Measurements from ENCODE around the gene EMILIN1.

DNA sequence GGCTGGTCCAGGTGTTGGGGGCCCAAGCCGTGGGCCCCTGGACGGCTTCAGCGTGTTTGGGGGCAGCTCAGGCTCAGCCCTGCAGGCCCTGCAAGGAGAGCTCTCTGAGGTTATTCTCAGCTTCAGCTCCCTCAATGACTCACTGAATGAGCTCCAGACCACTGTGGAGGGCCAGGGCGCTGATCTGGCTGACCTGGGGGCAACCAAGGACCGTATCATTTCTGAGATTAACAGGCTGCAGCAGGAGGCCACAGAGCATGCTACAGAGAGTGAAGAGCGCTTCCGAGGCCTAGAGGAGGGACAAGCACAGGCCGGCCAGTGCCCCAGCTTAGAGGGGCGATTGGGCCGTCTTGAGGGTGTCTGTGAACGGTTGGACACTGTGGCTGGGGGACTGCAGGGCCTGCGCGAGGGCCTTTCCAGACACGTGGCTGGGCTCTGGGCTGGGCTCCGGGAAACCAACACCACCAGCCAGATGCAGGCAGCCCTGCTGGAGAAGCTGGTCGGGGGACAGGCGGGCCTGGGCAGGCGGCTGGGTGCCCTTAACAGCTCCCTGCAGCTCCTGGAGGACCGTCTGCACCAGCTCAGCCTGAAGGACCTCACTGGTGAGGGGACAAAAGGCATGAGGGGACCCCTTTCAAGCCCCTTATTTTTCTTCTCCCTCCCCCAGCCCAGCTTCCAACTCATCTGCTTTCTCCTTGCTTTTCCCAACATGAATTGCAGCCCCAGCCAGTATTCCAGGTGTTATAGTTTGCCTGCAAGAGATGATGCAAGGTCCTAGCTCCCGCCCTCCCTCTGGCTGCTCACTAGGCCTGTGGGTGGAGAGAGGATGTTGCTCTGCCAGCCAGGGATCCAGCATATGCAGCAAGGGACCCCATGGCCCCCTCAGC lies 5.2 kb downstream of the EMILIN1 start:
- no peak for TF ChIP-seq RFX5 (IDR thresholded peaks at IDR 0.05; ENCODE audit: low read length)
- TF ChIP-seq, protein P1, sequence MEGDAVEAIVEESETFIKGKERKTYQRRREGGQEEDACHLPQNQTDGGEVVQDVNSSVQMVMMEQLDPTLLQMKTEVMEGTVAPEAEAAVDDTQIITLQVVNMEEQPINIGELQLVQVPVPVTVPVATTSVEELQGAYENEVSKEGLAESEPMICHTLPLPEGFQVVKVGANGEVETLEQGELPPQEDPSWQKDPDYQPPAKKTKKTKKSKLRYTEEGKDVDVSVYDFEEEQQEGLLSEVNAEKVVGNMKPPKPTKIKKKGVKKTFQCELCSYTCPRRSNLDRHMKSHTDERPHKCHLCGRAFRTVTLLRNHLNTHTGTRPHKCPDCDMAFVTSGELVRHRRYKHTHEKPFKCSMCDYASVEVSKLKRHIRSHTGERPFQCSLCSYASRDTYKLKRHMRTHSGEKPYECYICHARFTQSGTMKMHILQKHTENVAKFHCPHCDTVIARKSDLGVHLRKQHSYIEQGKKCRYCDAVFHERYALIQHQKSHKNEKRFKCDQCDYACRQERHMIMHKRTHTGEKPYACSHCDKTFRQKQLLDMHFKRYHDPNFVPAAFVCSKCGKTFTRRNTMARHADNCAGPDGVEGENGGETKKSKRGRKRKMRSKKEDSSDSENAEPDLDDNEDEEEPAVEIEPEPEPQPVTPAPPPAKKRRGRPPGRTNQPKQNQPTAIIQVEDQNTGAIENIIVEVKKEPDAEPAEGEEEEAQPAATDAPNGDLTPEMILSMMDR (IDR thresholded peaks at IDR 0.05) = no peak
- TF ChIP-seq JUND (IDR thresholded peaks at IDR 0.05) = no peak
- TF ChIP-seq EP300 (IDR thresholded peaks at IDR 0.05; ENCODE audit: borderline replicate concordance in 1 of 2, low read depth in 1 of 2, low read length in 1 of 2) = no peak
- TF ChIP-seq POLR2AphosphoS5 (IDR thresholded peaks at IDR 0.05; ENCODE audit: low read depth, low read length) = no peak
- TF ChIP-seq SIN3A (IDR thresholded peaks at IDR 0.05; ENCODE audit: borderline replicate concordance, low read depth, low read length) = no peak
- no peak for TF ChIP-seq TAF1 (IDR thresholded peaks at IDR 0.05; ENCODE audit: borderline replicate concordance, low read depth, low read length)
- TF ChIP-seq CHD2 (IDR thresholded peaks at IDR 0.05; ENCODE audit: low read length, partially characterized antibody) = no peak
- TF ChIP-seq GABPA (IDR thresholded peaks at IDR 0.05; ENCODE audit: low read depth) = no peak
- TF ChIP-seq TEAD4 (IDR thresholded peaks at IDR 0.05; ENCODE audit: borderline replicate concordance, insufficient read depth) = no peak
- TF ChIP-seq, protein P2, sequence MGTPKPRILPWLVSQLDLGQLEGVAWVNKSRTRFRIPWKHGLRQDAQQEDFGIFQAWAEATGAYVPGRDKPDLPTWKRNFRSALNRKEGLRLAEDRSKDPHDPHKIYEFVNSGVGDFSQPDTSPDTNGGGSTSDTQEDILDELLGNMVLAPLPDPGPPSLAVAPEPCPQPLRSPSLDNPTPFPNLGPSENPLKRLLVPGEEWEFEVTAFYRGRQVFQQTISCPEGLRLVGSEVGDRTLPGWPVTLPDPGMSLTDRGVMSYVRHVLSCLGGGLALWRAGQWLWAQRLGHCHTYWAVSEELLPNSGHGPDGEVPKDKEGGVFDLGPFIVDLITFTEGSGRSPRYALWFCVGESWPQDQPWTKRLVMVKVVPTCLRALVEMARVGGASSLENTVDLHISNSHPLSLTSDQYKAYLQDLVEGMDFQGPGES (IDR thresholded peaks at IDR 0.05; ENCODE audit: low read depth, low read length) = no peak
- TF ChIP-seq YY1 (IDR thresholded peaks at IDR 0.05; ENCODE audit: low read depth) = no peak
- TF ChIP-seq NFIC (IDR thresholded peaks at IDR 0.05; ENCODE audit: borderline replicate concordance) = no peak

All from SK-N-SH (cell line).